ENCODE data around the gene ADAMTSL3.
"Not testable (repeated sequence)": the region's sequence is repeated elsewhere in the genome, so short reads cannot be mapped to it uniquely, and the experiment has no call there.

ADAMTSL3 gene

GRCh38 chr15:84022516-84022915 lies 368.6 kb downstream of the ADAMTSL3 start:
- DNase-seq (ENCODE audit: low read depth in 2 of 2) = no peak

GRCh38 chr15:84023636-84024035 lies 369.7 kb downstream of the ADAMTSL3 start:
- no peak for DNase-seq (ENCODE audit: low read depth in 2 of 2)

DNA sequence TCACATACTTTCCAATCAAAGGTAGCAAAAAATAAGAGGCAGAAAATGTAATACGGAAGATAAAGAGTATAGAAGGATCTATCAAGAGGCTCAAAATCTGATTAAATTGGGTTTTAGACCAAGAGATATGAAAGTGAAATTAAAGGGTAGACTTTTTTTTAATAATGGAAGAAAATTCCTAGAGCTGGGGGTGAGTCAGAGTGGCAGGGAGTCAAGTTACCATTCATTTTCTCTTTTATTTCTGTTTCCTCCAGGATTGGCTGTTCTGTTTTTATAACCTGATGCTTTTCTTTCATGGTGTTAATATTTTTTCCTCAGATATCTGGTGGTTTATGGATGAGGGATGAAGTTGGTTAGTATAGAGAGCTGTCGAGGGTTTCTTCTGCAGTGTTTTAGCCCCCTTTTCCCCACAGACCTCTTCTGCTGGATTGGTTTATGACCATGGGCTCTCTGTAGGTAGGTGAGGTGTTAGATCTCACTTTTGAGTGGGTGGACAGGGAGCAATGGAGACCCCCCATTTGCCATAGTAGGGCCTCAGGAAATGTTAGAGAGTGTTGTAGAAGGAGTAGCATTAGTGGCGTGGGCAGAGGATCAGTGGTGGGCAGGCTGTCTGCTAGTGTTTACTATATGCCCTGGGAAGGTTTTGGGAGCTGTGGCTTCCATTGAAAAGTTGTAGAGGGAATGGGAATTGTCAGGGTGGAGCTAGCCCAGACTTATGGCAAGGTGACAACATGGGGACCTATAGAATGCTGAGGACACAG lies 380.1 kb downstream of the ADAMTSL3 start:
- no peak for DNase-seq (ENCODE audit: low read depth in 2 of 2)

DNA sequence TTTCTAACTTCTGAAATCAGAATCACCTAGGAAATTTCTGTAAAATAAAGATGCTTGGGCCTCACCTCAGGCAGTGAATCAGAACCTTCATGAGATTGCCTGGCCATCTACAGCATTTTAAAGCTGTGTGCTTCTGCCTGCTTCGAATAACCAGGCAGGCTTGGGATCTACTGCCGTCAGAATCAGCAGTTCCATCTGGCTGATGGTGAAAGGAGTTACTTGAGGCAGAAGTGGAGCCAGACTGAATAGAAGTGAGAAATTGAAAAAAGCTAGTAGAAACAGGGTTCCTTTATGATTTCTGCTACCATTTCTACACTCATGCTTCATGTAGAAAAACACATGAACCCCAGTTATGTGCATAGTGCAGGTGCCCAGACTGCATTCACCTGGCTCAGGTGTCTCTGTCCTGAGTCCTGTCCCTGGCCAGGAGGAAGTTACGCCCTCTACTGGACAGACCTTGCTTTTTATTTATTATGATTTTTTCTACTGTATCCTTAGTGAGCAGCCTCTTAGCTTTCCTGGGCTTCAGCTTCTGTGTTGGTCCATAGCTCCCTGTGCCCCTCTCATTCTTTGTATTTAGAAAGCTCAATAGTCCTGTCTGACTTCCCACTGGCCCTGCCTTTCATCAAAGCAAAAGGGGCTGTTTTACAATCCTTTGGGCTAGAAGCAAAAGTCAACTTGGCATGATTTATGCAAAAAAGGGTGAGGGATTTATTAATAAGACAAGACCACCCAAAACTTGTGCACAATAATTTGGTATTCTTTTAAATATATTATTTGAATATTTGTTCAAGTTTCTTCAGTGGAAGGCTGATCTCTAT lies 380.9 kb downstream of the ADAMTSL3 start:
- no peak for DNase-seq (ENCODE audit: low read depth in 2 of 2)

DNA sequence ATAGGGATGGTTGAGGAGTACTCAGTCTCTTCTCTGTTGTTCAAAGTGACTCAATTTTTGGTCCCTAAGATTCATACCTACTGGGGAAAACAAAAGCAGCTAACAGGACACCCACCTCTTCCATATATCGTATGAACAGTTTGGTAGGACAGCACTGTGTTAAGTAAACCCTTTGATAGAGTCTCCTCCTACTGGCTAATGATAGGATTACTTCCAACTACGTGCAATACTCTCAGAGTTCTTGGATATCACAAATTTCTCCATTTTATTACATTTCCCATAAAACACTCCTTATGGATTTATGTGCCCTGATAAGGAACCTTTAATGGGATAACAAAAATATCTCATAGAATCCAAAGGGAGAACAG lies 381.5 kb downstream of the ADAMTSL3 start:
- peak; percentile 3 to 4 for DNase-seq (ENCODE audit: low read depth in 2 of 2)

- DNase-seq (ENCODE audit: low read depth in 2 of 2) = no peak
These were observed 383.4 kb downstream of the ADAMTSL3 start for GRCh38 chr15:84037301-84037700.

GRCh38 chr15:84042434-84043056 lies 388.6 kb downstream of the ADAMTSL3 start:
- DNase-seq (ENCODE audit: low read depth in 2 of 2) = not testable (repeated sequence)

DNA sequence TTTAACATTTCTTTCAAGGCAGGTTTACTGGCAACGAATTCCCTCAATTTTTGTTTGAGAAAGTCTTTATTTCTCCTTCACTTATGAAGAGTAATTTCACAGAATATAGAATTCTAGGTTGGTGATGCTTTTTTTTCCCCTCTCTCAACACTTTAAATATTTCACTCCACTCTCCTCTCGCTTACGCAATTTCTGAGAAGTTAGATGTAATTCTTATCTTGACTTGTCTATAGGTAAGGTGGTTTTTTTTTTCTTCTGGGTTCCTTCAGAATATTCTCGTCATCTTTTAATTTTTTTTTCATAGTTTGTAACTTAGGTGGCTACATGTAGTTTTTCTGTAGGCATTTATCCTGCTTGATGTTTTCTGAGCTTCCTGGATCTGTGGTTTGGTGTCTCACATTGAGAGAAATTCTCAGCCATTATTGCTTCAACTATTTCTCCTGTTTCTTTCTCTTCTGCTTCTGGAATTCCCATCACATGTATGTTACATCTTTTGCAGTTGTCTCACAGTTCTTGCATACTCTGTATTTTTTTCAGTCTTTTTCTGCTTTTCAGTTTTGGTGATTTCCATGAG lies 392.2 kb downstream of the ADAMTSL3 start:
- DNase-seq (ENCODE audit: low read depth in 2 of 2) = no peak

GRCh38 chr15:84049480-84049879 lies 395.6 kb downstream of the ADAMTSL3 start:
- not testable (repeated sequence) for DNase-seq (ENCODE audit: low read depth in 2 of 2)

- DNase-seq (ENCODE audit: low read depth in 2 of 2) = no peak
These were observed 396.2 kb downstream of the ADAMTSL3 start for GRCh38 chr15:84050076-84050475.

DNA sequence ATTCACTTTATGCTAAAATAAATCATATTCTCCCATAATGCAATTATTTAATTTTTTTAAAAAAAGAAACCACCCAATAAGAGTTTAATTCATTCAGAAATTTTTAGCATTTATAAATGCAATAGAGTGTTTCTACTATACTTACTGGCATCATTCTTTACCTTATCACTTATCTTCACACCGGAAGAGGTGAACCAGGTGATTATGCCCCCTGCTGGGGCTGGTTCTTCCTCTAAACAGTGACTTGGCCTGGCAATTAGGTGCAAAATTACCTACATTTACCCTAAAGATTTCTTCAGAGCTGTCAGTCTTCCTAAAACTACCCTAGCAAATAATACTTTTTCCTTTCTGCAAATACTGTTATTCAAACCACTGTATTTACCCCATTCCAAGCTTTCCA lies 397.2 kb downstream of the ADAMTSL3 start:
- not testable (repeated sequence) for DNase-seq (ENCODE audit: low read depth in 2 of 2)

DNA sequence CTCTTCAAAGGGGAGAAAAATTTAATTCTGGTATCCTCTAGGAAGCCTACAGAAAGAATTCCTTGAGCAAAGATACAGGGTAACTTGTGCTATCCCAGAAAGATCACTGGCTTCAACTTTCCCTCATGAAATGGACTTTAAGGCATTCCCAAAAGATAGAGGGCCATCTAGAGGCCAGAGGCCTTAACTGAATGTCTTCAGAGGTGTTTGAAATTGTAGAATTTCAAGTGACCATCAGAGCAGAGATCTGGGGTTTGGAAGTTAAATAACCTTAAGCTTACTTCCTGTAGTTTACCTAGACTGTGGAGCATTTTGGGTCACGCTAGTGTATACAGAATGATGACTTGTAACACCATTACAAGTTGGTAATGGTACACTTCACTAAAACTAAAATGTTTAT lies 400.6 kb downstream of the ADAMTSL3 start:
- DNase-seq (ENCODE audit: low read depth in 2 of 2) = not testable (repeated sequence)

GRCh38 chr15:84057714-84058331 lies 403.9 kb downstream of the ADAMTSL3 start:
- DNase-seq (ENCODE audit: low read depth in 2 of 2) = no peak

DNA sequence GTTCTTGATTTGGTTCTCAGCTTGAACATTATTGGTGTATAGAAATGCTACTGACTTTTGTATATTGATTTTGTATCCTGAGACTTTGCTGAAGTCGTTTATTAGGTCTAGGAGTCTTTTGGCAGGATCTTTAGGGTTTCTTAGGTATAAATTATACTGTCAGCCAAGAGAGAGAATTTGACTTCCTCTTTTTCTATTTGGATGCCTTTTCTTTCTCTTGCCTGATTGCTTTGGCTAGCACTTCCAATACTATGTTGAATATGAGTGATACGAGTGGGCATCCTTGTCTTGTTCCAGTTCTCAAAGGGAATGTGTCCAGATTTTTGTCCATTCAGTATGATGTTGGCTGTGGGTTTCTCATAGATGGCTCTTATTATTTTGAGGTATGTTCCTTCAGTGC lies 409.8 kb downstream of the ADAMTSL3 start:
- DNase-seq (ENCODE audit: low read depth in 2 of 2) = not testable (repeated sequence)

DNA sequence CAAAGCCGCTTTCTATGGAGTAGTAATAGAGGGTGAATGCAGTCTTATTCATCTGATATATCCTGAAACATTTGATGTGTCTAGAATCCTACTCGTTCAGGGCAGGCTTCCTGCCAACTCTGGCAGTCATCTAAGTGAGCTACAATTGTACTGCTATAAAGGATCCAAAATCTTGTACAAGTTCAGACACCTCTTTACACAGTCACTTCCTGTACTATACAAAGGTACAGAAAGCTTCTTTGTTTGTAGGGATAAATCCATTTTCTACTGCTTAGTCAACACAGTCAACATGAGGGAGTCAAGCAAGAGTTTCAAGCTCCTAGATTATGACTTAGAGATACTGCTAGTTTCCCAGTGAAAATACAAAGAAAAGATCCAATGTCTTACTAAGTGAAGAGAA lies 414.8 kb downstream of the ADAMTSL3 start:
- not testable (repeated sequence) for DNase-seq (ENCODE audit: low read depth in 2 of 2)

DNA sequence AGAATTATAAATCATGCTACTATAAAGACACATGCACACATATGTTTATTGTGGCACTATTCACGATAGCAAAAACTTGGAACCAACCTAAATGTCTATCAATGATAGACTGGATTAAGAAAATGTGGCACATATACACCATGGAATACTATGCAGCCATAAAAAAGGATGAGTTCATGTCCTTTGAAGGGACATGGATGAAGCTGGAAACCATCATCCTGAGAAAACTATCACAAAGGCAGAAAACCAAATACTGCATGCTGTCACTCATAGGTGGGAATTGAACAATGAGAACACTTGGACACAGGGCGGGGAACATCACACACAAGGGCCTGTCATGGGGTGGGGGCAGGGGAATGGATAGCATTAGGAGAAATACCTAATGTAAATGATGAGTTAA lies 424.1 kb downstream of the ADAMTSL3 start:
- DNase-seq (ENCODE audit: low read depth in 2 of 2) = not testable (repeated sequence)

GRCh38 chr15:84079325-84079884 lies 425.5 kb downstream of the ADAMTSL3 start:
- not testable (repeated sequence) for DNase-seq (ENCODE audit: low read depth in 2 of 2)

DNA sequence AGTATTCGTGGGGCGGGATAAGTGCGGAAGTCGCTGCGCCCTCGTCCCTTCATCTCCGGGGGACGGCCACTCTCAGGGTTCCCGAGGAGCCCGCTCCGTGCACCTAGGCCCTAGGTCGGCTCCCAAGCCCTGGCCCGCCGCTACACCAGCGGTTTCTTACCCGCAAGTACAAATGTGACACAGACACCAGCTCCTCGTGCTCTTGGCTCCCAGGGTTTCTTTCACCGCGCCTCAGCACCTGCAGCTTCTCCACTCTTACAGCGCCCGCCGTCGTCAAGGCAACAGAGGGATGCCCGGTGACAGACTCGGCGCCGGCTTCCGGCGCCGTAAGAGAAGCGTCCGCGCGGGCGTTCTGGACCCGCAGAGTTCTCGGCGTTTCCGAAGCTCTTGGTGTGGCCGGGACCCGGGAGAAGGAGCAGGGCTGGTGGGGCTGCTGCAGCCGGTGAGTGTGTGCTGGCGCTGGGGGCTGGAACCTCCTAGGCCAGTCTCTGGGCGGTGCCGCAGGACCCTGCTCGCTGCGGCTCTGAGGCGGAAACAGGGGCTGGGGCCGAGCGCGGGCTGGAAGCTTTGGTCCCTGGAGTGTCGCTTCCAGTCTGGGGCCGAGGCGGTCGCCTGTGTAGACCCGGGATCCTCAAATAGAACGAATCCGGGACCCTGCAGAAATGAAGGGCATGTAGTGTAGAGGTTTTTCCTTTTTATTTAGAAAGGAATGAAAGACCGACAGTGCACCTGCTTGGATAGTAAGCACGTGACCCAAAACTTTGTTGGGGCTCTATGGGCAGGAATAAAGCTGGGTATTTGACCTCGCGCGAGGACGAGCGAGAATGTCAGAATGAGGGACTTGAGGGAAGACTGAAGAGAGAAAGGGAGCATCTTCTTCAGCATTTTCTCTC lies 426.2 kb downstream of the ADAMTSL3 start:
- DNase-seq (ENCODE audit: low read depth in 2 of 2) = no peak

GRCh38 chr15:84080778-84081084 lies 426.8 kb downstream of the ADAMTSL3 start:
- not testable (repeated sequence) for DNase-seq (ENCODE audit: low read depth in 2 of 2)

GRCh38 chr15:84081391-84082168 lies 427.7 kb downstream of the ADAMTSL3 start:
- no peak for DNase-seq (ENCODE audit: low read depth in 2 of 2)
